SK-N-DZ (cell line): ENCODE data around the gene DECR2.
"Not testable (repeated sequence)": the region's sequence is repeated elsewhere in the genome, so short reads cannot be mapped to it uniquely, and the experiment has no call there.

Source experiments
- DNase-seq: peaks from one replicate; pipeline ENCODE4 v3.0.0-alpha.2; 2015; ENCODE audit warnings: low spot score

Gene DECR2

GRCh38 chr16:399340-400019 is 2.2 kb upstream of the DECR2 start:
- DNase-seq = no peak

- DNase-seq = no peak
These were observed 1.6 kb upstream of the DECR2 start for GRCh38 chr16:400061-400591.

GRCh38 chr16:404971-405486 is 3.3 kb downstream of the DECR2 start:
- DNase-seq = no peak

- no peak for DNase-seq
These were observed 4.1 kb downstream of the DECR2 start for GRCh38 chr16:405548-406506.

- no peak for DNase-seq
These were observed 5.6 kb downstream of the DECR2 start for GRCh38 chr16:407253-407652.

GRCh38 chr16:410516-411178 is 9.0 kb downstream of the DECR2 start:
- no peak for DNase-seq

GRCh38 chr16:411576-412265 is 10.0 kb downstream of the DECR2 start:
- DNase-seq = no peak

GRCh38 chr16:414395-415169 is 12.9 kb downstream of the DECR2 start:
- no peak for DNase-seq

- not testable (repeated sequence) for DNase-seq
These were observed 13.4 kb downstream of the DECR2 start for GRCh38 chr16:415170-415498.

- DNase-seq = not testable (repeated sequence)
These were observed 20.5 kb downstream of the DECR2 start for GRCh38 chr16:422179-422578.

- no peak for DNase-seq
These were observed 22.4 kb downstream of the DECR2 start for GRCh38 chr16:424033-424622.

- DNase-seq = no peak
These were observed 23.0 kb downstream of the DECR2 start for GRCh38 chr16:424623-425081.

- peak; percentile 88 for DNase-seq
These were observed 23.5 kb downstream of the DECR2 start, which contains the start of gene RAB11FIP3 for GRCh38 chr16:425082-425718. Gene RAB11FIP3 (plus strand): TSS chr16:425649. CDS start chr16:426007, 358 bp downstream.

GRCh38 chr16:425740-426114 is 24.0 kb downstream of the DECR2 start:
- no peak for DNase-seq

GRCh38 chr16:426115-426905 is 24.6 kb downstream of the DECR2 start:
- DNase-seq = no peak

GRCh38 chr16:426906-427249 is 25.2 kb downstream of the DECR2 start:
- DNase-seq = no peak

GRCh38 chr16:427250-427649 is 25.6 kb downstream of the DECR2 start:
- DNase-seq = no peak

GRCh38 chr16:430904-431303 is 29.2 kb downstream of the DECR2 start:
- no peak for DNase-seq

- no peak for DNase-seq
These were observed 38.9 kb downstream of the DECR2 start for GRCh38 chr16:440627-441026.
